HuH-7.5 (cell line): ENCODE measurements around the gene RDM1.

Experiments
- DNase-seq: peaks from one replicate; pipeline ENCODE4 v3.0.0; 2011; ENCODE audit warnings: low spot score

RDM1 gene

DNA sequence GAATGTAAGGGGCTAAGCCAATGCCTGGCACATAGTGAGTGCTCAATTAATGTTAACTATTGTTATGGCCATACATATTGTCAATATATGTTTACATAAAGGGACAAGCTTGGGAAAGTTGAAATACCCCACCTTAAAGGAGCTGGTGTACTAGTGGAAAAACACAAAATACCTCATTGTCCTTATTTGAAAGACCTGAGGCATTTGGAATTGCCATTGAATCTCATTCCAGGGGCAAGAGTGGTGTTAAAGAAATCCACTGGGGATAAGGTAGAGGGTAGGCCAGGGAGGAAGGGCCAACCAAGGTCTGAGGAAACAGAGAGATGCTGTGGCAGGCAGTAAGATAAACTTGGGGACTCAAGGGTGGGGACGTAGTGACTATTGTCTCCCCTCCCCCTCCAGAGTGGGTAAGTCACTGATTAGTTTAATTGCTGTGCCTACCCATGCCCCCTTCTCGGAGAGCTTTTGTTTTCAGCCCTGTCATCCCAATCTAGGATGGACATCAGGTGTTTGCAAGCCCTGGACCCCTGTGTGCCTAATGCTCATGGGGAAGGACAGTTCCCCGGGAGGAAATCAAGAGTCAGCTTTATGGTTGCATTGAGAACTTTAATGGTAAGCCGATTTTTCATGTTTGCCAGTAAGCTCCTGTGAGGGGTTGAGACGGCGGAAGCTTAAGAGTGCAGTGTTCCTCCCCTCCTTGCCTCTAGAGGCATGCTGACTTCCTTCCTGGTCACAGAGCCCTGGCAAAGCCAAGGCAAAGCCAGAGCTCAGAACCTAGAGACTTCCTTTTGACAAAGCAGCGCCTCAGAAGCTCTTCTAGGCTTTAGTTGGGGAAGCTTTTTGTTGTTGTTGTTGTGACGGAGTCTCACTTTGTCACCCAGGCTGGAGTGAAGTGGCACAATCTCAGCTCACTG is 59.4 kb downstream of the RDM1 start:
- DNase-seq: no peak

DNA sequence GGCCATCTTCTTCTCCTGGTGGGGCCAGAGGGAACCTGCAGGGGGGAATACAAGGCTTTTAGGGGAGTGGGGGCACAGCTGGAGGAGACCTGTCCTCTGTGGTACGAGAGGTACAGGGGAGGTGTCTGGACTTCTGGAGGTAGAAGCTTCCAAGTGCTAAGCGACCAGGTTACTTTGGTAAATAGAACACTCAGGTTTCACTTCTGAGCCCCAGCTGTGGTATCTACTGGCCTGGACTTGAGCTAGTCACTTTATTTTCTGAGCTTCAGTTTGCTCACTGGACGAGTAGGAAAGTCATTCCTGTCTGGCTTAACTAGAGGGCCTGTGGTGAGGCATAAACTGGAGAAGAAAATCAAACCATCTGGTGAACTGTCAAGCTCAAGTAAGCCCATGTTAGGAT is 61.8 kb downstream of the RDM1 start, which contains the start of gene HEATR9:
TSS of gene HEATR9 (minus strand) at position 155 of the 400 bp plus-strand sequence. CDS start at position 6, 149 bp downstream.
- no peak for DNase-seq
